ENCODE results near the gene INCENP.

DNA sequence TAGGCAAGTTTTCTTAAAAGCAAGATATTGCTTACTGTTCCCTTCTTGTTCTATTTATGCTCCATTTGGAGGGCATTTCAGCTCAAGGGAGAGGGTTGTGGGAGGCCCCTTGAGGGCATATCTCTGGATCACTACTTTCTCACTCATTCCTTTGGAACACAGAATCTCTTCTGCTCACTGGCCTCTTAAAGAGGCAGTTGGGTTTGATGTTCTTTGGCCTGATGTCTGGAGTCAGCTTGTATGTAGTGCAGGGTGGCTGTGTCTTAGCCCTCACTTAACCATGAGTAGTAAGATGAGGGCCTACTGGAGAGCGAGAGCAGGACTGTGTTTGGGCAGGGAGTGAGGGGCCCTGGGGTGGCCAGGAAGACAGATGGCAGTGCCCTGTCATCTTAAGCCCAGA, 3.6 kb downstream of the INCENP start:
- TF ChIP-seq, protein P1, sequence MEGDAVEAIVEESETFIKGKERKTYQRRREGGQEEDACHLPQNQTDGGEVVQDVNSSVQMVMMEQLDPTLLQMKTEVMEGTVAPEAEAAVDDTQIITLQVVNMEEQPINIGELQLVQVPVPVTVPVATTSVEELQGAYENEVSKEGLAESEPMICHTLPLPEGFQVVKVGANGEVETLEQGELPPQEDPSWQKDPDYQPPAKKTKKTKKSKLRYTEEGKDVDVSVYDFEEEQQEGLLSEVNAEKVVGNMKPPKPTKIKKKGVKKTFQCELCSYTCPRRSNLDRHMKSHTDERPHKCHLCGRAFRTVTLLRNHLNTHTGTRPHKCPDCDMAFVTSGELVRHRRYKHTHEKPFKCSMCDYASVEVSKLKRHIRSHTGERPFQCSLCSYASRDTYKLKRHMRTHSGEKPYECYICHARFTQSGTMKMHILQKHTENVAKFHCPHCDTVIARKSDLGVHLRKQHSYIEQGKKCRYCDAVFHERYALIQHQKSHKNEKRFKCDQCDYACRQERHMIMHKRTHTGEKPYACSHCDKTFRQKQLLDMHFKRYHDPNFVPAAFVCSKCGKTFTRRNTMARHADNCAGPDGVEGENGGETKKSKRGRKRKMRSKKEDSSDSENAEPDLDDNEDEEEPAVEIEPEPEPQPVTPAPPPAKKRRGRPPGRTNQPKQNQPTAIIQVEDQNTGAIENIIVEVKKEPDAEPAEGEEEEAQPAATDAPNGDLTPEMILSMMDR (IDR thresholded peaks at IDR 0.05): no peak
- no peak for TF ChIP-seq POLR2A (IDR thresholded peaks at IDR 0.05)
